HepG2 (cell line): ENCODE measurements around the gene TIMP3. TPM values are rescaled to one million over a fixed set of nuclear protein-coding genes. Genes with fewer than 3 reads are reported as not detected.

Experiments used
- ATAC-seq: fragments of 200-7000 bp; cut with Tn5 transposase; 3 replicates; pipeline ENCODE4 v1.9.1; 2020; ENCODE audit warnings: mild to moderate bottlenecking, moderate library complexity
- BruUV-seq: library from RNA; stranded (reverse); fragments of 400-500 nt; replicated peaks from 2 replicates; lab custom pipeline; 2021; lab: Mats Ljungman, UMichigan
- CTCF ChIA-PET: fragments of 300-600 bp; formaldehyde crosslinking; extraction: SDS; loops from one replicate; lab custom pipeline; 2021; ENCODE audit warnings: low total read pairs, inconsistent platforms, low intra/inter-chr PET ratio; lab: Yijun Ruan, JAX
- POLR2A ChIA-PET: fragments of 350-600 bp; sonication (Branson Sonifier 250); formaldehyde crosslinking; loops from one replicate; lab custom pipeline; 2020; ENCODE audit warnings: antibody characterized with exemption, inconsistent platforms; lab: Yijun Ruan, JAX
- DNase-seq: peaks from one replicate; pipeline ENCODE4 v3.0.0-alpha.2; 2015; ENCODE audit warnings: low spot score
- FAIRE-seq: peaks from 3 replicates; lab custom pipeline; 2011; peaks lifted over from hg19 to GRCh38; lab: Jason Lieb, UNC
- H2AFZ ChIP-seq: one replicate; pipeline ENCODE4 v1.6.1; 2011; ENCODE audit warnings: low read length, inconsistent platforms
- H3K27ac ChIP-seq: fragments of 300-600 bp; 3 replicates; pipeline ENCODE4 v1.8.0; 2011; ENCODE audit warnings: mixed run types, mild to moderate bottlenecking, mixed read lengths, low read length, inconsistent platforms; ENCODE audit not compliant: insufficient read depth; ENCODE audit errors: extremely low read length
- H3K27me3 ChIP-seq, 2 experiments: fragments of 200-600 bp in 1 of 2; 2 replicates in 1 of 2; 3 replicates in 1 of 2; pipeline versions ENCODE4 v1.6.0 to v1.8.0; 2011; ENCODE audit warnings: low read length in 2 of 2, mild to moderate bottlenecking in 2 of 2, moderate library complexity in 2 of 2, inconsistent platforms in 1 of 2; ENCODE audit not compliant: insufficient read depth in 2 of 2, control insufficient read depth in 1 of 2
- H3K36me3 ChIP-seq, 2 experiments: fragments of 200-600 bp in 1 of 2; replicated peaks in 1 of 2; 2 replicates in 1 of 2; 3 replicates in 1 of 2; pipeline versions ENCODE4 v1.5.1 to v1.8.0; 2011; ENCODE audit warnings: low read length in 2 of 2, inconsistent platforms in 1 of 2; ENCODE audit not compliant: insufficient read depth in 2 of 2, control insufficient read depth in 1 of 2
- H3K4me1 ChIP-seq: 2 replicates; pipeline ENCODE4 v1.5.1; 2012; ENCODE audit warnings: low read length, inconsistent platforms; ENCODE audit not compliant: insufficient read depth
- H3K4me2 ChIP-seq: 2 replicates; pipeline ENCODE4 v1.6.0; 2011; ENCODE audit warnings: low read depth, low read length, inconsistent platforms
- H3K4me3 ChIP-seq, 3 experiments: fragments of 200-600 bp in 1 of 3; sonication (generic), shearing (Covaris generic) in 1 of 3; replicated peaks in 1 of 3; 2 replicates each; pipeline ENCODE4 v1.5.1; 2011 to 2016; ENCODE audit warnings: low read length in 3 of 3, inconsistent platforms in 2 of 3, low read depth in 2 of 3, mild to moderate bottlenecking in 2 of 3, control low read depth in 1 of 3, mixed read lengths in 1 of 3; ENCODE audit not compliant: insufficient read depth in 1 of 3
- H3K79me2 ChIP-seq: one replicate; pipeline ENCODE4 v1.6.1; 2011; ENCODE audit warnings: low read length, inconsistent platforms; ENCODE audit not compliant: insufficient read depth
- H3K9ac ChIP-seq: 2 replicates; pipeline ENCODE4 v1.6.0; 2011; ENCODE audit warnings: mild to moderate bottlenecking, low read depth, low read length, inconsistent platforms; ENCODE audit not compliant: insufficient read depth
- H3K9me3 ChIP-seq: 2 replicates; pipeline ENCODE4 v1.5.1; 2012; ENCODE audit warnings: mild to moderate bottlenecking, low read length
- H4K20me1 ChIP-seq: 2 replicates; pipeline ENCODE4 v1.6.0; 2011; ENCODE audit warnings: inconsistent platforms, mild to moderate bottlenecking, low read length, moderate library complexity; ENCODE audit not compliant: insufficient read depth
- STAT6 ChIP-seq: sonication (generic); formaldehyde crosslinking; IDR thresholded peaks from 2 replicates; pipeline ENCODE4 v1.4.0; 2020; ENCODE audit warnings: missing genetic modification reagents, mild to moderate bottlenecking, borderline replicate concordance
- WGBS: methylation state at CpG from one replicate; pipeline ENCODE4 v1.1.6; 2017; ENCODE audit warnings: low lambda C conversion rate; 5-methylcytosine and 5-hydroxymethylcytosine counted together
- in situ Hi-C: cut with HindIII; loops from 2 replicates; pipeline ENCODE4 v1.10.0; 2017; ENCODE audit warnings: low pct_unique_long_range_greater_than_20kb; ENCODE audit not compliant: extremely low pct_ligation_motif_present
- intact Hi-C: fragments of 100-400 bp; cut with micrococcal nuclease; formaldehyde crosslinking; loops from one replicate; pipeline ENCODE4 v1.10.0; 2022; ENCODE audit not compliant: unreplicated experiment
- polyA plus RNA-seq, 8 experiments: library from polyadenylated mRNA; depleted of rRNA in 3 of 8; stranded (reverse) in 7 of 8; unstranded in 1 of 8; fragments of >200 nt; fragmentation: Illumina TruSeq in 4 of 8; extraction: Trizol in 4 of 8; gene quantifications; 2 replicates each; pipeline versions ENCODE4 v1.2.1 to v1.2.3, GENCODE V29; 2011 to 2016; ENCODE audit warnings: low read depth in 4 of 8, missing spikeins in 1 of 8, mixed read lengths in 1 of 8; ENCODE audit not compliant: insufficient read depth in 1 of 8
- total RNA-seq, 5 experiments: library from RNA; depleted of rRNA; stranded (reverse); fragments of >200 nt; fragmentation: Illumina TruSeq; extraction: Trizol; gene quantifications; 2 replicates each; pipeline ENCODE4 v1.2.3, GENCODE V29; 2016; ENCODE audit warnings: low read depth in 1 of 5
- TF ChIP-seq, protein P1 (sequence below): sonication (generic); formaldehyde crosslinking; IDR thresholded peaks from 2 replicates; pipeline ENCODE4 v1.4.0; 2020; ENCODE audit warnings: mild to moderate bottlenecking, missing genetic modification reagents
- TF ChIP-seq, protein P2 (sequence below): sonication (generic); formaldehyde crosslinking; IDR thresholded peaks from 2 replicates; pipeline ENCODE4 v1.8.0; 2022; ENCODE audit warnings: mild to moderate bottlenecking, missing genetic modification reagents, moderate library complexity
- TF ChIP-seq, protein P3 (sequence below): sonication (generic); formaldehyde crosslinking; IDR thresholded peaks from 2 replicates; pipeline ENCODE4 v1.4.0; 2020; ENCODE audit warnings: missing genetic modification reagents

Gene TIMP3
- total and polyA plus RNA-seq, 2 of the 13 experiments (the other 11 are each of a cell fraction or from before 2014, with no cell fraction given): 57.3 to 86.6 TPM

- H3K9ac ChIP-seq: no peak overlapping the region
- no TSS peak for BruUV-seq
- DNase-seq: no peak
- H3K79me2 ChIP-seq: peaks cover 2% of the 10 kb centered on the region
- no peak overlapping the region for H3K4me2 ChIP-seq
- ATAC-seq: no peak
- intact Hi-C loops: no loop called here
- H3K4me3 ChIP-seq: no peak overlapping the region
- TF ChIP-seq, protein P1, sequence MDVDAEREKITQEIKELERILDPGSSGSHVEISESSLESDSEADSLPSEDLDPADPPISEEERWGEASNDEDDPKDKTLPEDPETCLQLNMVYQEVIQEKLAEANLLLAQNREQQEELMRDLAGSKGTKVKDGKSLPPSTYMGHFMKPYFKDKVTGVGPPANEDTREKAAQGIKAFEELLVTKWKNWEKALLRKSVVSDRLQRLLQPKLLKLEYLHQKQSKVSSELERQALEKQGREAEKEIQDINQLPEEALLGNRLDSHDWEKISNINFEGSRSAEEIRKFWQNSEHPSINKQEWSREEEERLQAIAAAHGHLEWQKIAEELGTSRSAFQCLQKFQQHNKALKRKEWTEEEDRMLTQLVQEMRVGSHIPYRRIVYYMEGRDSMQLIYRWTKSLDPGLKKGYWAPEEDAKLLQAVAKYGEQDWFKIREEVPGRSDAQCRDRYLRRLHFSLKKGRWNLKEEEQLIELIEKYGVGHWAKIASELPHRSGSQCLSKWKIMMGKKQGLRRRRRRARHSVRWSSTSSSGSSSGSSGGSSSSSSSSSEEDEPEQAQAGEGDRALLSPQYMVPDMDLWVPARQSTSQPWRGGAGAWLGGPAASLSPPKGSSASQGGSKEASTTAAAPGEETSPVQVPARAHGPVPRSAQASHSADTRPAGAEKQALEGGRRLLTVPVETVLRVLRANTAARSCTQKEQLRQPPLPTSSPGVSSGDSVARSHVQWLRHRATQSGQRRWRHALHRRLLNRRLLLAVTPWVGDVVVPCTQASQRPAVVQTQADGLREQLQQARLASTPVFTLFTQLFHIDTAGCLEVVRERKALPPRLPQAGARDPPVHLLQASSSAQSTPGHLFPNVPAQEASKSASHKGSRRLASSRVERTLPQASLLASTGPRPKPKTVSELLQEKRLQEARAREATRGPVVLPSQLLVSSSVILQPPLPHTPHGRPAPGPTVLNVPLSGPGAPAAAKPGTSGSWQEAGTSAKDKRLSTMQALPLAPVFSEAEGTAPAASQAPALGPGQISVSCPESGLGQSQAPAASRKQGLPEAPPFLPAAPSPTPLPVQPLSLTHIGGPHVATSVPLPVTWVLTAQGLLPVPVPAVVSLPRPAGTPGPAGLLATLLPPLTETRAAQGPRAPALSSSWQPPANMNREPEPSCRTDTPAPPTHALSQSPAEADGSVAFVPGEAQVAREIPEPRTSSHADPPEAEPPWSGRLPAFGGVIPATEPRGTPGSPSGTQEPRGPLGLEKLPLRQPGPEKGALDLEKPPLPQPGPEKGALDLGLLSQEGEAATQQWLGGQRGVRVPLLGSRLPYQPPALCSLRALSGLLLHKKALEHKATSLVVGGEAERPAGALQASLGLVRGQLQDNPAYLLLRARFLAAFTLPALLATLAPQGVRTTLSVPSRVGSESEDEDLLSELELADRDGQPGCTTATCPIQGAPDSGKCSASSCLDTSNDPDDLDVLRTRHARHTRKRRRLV (CRISPR knock-in tag): no peak
- TF ChIP-seq, protein P2, sequence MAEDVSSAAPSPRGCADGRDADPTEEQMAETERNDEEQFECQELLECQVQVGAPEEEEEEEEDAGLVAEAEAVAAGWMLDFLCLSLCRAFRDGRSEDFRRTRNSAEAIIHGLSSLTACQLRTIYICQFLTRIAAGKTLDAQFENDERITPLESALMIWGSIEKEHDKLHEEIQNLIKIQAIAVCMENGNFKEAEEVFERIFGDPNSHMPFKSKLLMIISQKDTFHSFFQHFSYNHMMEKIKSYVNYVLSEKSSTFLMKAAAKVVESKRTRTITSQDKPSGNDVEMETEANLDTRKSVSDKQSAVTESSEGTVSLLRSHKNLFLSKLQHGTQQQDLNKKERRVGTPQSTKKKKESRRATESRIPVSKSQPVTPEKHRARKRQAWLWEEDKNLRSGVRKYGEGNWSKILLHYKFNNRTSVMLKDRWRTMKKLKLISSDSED (CRISPR knock-in tag): no peak
- TF ChIP-seq, protein P3, sequence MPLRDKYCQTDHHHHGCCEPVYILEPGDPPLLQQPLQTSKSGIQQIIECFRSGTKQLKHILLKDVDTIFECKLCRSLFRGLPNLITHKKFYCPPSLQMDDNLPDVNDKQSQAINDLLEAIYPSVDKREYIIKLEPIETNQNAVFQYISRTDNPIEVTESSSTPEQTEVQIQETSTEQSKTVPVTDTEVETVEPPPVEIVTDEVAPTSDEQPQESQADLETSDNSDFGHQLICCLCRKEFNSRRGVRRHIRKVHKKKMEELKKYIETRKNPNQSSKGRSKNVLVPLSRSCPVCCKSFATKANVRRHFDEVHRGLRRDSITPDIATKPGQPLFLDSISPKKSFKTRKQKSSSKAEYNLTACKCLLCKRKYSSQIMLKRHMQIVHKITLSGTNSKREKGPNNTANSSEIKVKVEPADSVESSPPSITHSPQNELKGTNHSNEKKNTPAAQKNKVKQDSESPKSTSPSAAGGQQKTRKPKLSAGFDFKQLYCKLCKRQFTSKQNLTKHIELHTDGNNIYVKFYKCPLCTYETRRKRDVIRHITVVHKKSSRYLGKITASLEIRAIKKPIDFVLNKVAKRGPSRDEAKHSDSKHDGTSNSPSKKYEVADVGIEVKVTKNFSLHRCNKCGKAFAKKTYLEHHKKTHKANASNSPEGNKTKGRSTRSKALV (CRISPR knock-in tag): no peak
- no peak for TF ChIP-seq STAT6 (CRISPR knock-in tag)
- no peak overlapping the region for H2AFZ ChIP-seq
- no peaks in the 10 kb centered on the region for H3K4me1 ChIP-seq
- no peak for FAIRE-seq
- POLR2A ChIA-PET: no interaction called here
- peaks cover 2 to 53% of the 10 kb centered on the region in 2 experiments for H3K36me3 ChIP-seq
- WGBS: 86% methylated on average over 1 of the region's 1 CpG
- H3K27ac ChIP-seq: no peak overlapping the region
- H3K27me3 ChIP-seq: no peaks in the 10 kb centered on the region
- CTCF ChIA-PET: no interaction called here
- peaks cover 6% of the 10 kb centered on the region for H4K20me1 ChIP-seq
- H3K9me3 ChIP-seq: no peaks in the 10 kb centered on the region
- in situ Hi-C loops: loop anchor here (25.0 kb wide), 1 partner anchor 143 kb away; no protein-coding TSS in a partner anchor
These were observed 42.7 kb downstream of the TIMP3 start for GRCh38 chr22:32844251-32844650.
